Panc1 (cell line): ENCODE data around the gene ARHGAP6. TPM values are rescaled to one million over a fixed set of nuclear protein-coding genes. Genes with fewer than 3 reads are reported as not detected.

ENCODE experiments used
- ATAC-seq: fragments of 200-7000 bp; cut with Tn5 transposase; 2 replicates; pipeline ENCODE4 v1.9.1; 2020; ENCODE audit warnings: mild to moderate bottlenecking, moderate library complexity
- BruUV-seq: library from RNA; stranded (reverse); fragments of 400-500 nt; replicated peaks from 2 replicates; lab custom pipeline; 2021; lab: Mats Ljungman, UMichigan
- CTCF ChIA-PET: fragments of 300-600 bp; sonication (Branson Sonifier 250); formaldehyde crosslinking; loops from one replicate; lab custom pipeline; 2022; ENCODE audit warnings: antibody characterized with exemption; lab: Charles Lee
- POLR2A ChIA-PET: fragments of 300-600 bp; sonication (Branson Sonifier 250); formaldehyde crosslinking; loops from one replicate; lab custom pipeline; 2022; ENCODE audit warnings: antibody characterized with exemption; lab: Charles Lee
- DNase-seq: peaks from one replicate; pipeline ENCODE4 v3.0.0-alpha.2; 2010; ENCODE audit warnings: low read depth, low spot score
- H3K27ac ChIP-seq: 2 replicates; pipeline ENCODE4 v1.5.1; 2011; ENCODE audit warnings: mild to moderate bottlenecking, low read length, inconsistent platforms
- H3K27me3 ChIP-seq: fragments of 200-500 bp; sonication (Bioruptor generic); 2 replicates; pipeline ENCODE4 v1.6.0; 2014; ENCODE audit warnings: low read length, inconsistent platforms; ENCODE audit not compliant: control insufficient read depth, insufficient read depth
- H3K36me3 ChIP-seq: fragments of 200-500 bp; sonication (Bioruptor generic); 2 replicates; pipeline ENCODE4 v1.5.1; 2014; ENCODE audit warnings: inconsistent platforms, mild to moderate bottlenecking, low read length, moderate library complexity; ENCODE audit not compliant: control insufficient read depth, insufficient read depth
- H3K4me1 ChIP-seq: 2 replicates; pipeline ENCODE4 v1.5.1; 2011; ENCODE audit warnings: inconsistent platforms, mild to moderate bottlenecking, low read length, moderate library complexity; ENCODE audit not compliant: control insufficient read depth, insufficient read depth
- H3K4me3 ChIP-seq, 2 experiments: 2 replicates each; pipeline ENCODE4 v1.5.1; 2011 to 2012; ENCODE audit warnings: low read depth in 2 of 2, low read length in 2 of 2, mild to moderate bottlenecking in 2 of 2, inconsistent platforms in 1 of 2, moderate library complexity in 1 of 2
- H3K9me3 ChIP-seq: fragments of 200-500 bp; sonication (Bioruptor generic); 2 replicates; pipeline ENCODE4 v1.5.1; 2014; ENCODE audit warnings: low read depth, mild to moderate bottlenecking, inconsistent platforms, low read length, moderate library complexity; ENCODE audit not compliant: control insufficient read depth, insufficient read depth
- CTCF ChIP-seq: fragments of 450-650 bp; IDR thresholded peaks from 2 replicates; pipeline ENCODE4 v1.5.1; 2017; ENCODE audit warnings: mild to moderate bottlenecking
- POLR2AphosphoS5 ChIP-seq: IDR thresholded peaks from 2 replicates; pipeline ENCODE4 v1.6.1; 2012; ENCODE audit warnings: mild to moderate bottlenecking, low read depth, low read length, moderate library complexity
- REST ChIP-seq, 2 experiments: IDR thresholded peaks; 2 replicates each; pipeline ENCODE4 v1.6.1; 2011 to 2012; ENCODE audit warnings: low read depth in 2 of 2, control low read depth in 1 of 2, low read length in 1 of 2, mild to moderate bottlenecking in 1 of 2, moderate library complexity in 1 of 2; ENCODE audit not compliant: insufficient read depth in 1 of 2
- SIN3A ChIP-seq: IDR thresholded peaks from 2 replicates; pipeline ENCODE4 v1.6.1; 2012; ENCODE audit warnings: low read depth, mild to moderate bottlenecking, low read length, moderate library complexity, borderline replicate concordance; ENCODE audit not compliant: insufficient read depth
- TCF7L2 ChIP-seq: IDR thresholded peaks from 2 replicates; pipeline ENCODE4 v1.6.1; 2011; ENCODE audit warnings: mild to moderate bottlenecking, low read depth, low read length, inconsistent platforms
- in situ Hi-C: cut with HindIII; loops from 2 replicates; pipeline ENCODE4 v1.10.0; 2016; ENCODE audit warnings: low sequenced_read_pairs, low pct_unique_long_range_greater_than_20kb
- intact Hi-C: fragments of 100-400 bp; cut with micrococcal nuclease; formaldehyde crosslinking; loops from one replicate; pipeline ENCODE4 v1.10.0; 2022; ENCODE audit not compliant: unreplicated experiment
- total RNA-seq: library from RNA; stranded (reverse); gene quantifications from one replicate; pipeline ENCODE4 v1.2.1, GENCODE V29; 2021; ENCODE audit not compliant: unreplicated experiment

The ARHGAP6 gene
- total RNA-seq, 1 experiment from 2014 or later: 0.13 TPM

- no peak for ATAC-seq
- in situ Hi-C loops: no loop called here
- Histone ChIP-seq H3K4me1 (no peaks in the 10 kb centered on the region), H3K36me3 (no peaks in the 10 kb centered on the region), H3K4me3 (no peak overlapping the region), H3K9me3 (no peaks in the 10 kb centered on the region), H3K27me3 (no peaks in the 10 kb centered on the region), H3K27ac (no peak overlapping the region)
- intact Hi-C loops: no loop called here
- ChIA-PET CTCF (no interaction called here), POLR2A (no interaction called here)
- BruUV-seq: no TSS peak
- DNase-seq: no peak
- TF ChIP-seq POLR2AphosphoS5 (no peak), REST (IDR thresholded peaks at IDR 0.05; ENCODE audit: insufficient read depth in 1 of 2, low read depth in 2 of 2, low read length in 1 of 2) (no peak), SIN3A (no peak), TCF7L2 (no peak), CTCF (no peak)
Observed at GRCh38 chrX:11597479-11597878, 68.2 kb downstream of the ARHGAP6 start.

- intact Hi-C loops (no loop called here), in situ Hi-C loops (no loop called here)
- Histone ChIP-seq H3K36me3 (no peaks in the 10 kb centered on the region), H3K27me3 (no peaks in the 10 kb centered on the region), H3K4me3 (no peak overlapping the region), H3K4me1 (no peaks in the 10 kb centered on the region), H3K9me3 (no peaks in the 10 kb centered on the region), H3K27ac (no peak overlapping the region)
- ATAC-seq (no peak), DNase-seq (no peak)
- ChIA-PET POLR2A (no interaction called here), CTCF (no interaction called here)
- no TSS peak for BruUV-seq
- TF ChIP-seq CTCF: no peak
- no peak for TF ChIP-seq POLR2AphosphoS5
- no peak for TF ChIP-seq SIN3A
- TF ChIP-seq REST (IDR thresholded peaks at IDR 0.05; ENCODE audit: insufficient read depth in 1 of 2, low read depth in 2 of 2, low read length in 1 of 2): no peak
Observed at GRCh38 chrX:11591723-11592346, 73.9 kb downstream of the ARHGAP6 start.
